GM23248 (cell line): ENCODE data around the gene WNT5B. TPM values are rescaled to one million over a fixed set of nuclear protein-coding genes. Genes with fewer than 3 reads are reported as not detected.

Source experiments
- DNase-seq: peaks from one replicate; pipeline ENCODE4 v3.0.0-alpha.2; 2015
- H2AFZ ChIP-seq: fragments of 200-600 bp; sonication (generic); 2 replicates; pipeline ENCODE4 v1.6.1; 2016; ENCODE audit warnings: antibody characterized with exemption
- H3F3A ChIP-seq: fragments of 200-600 bp; sonication (generic); 2 replicates; pipeline ENCODE4 v1.6.1; 2016; ENCODE audit warnings: mild to moderate bottlenecking, antibody characterized with exemption, mixed run types; ENCODE audit not compliant: insufficient read depth
- H3K27ac ChIP-seq: fragments of 200-600 bp; sonication (generic); 2 replicates; pipeline ENCODE4 v1.5.1; 2016; ENCODE audit warnings: mild to moderate bottlenecking
- H3K27me3 ChIP-seq: fragments of 200-600 bp; sonication (generic); replicated peaks from 2 replicates; pipeline ENCODE4 v1.6.1; 2016; ENCODE audit warnings: mild to moderate bottlenecking; ENCODE audit not compliant: insufficient read depth
- H3K36me3 ChIP-seq: fragments of 200-600 bp; sonication (generic); 2 replicates; pipeline ENCODE4 v1.6.1; 2016; ENCODE audit warnings: low read depth, mild to moderate bottlenecking
- H3K4me1 ChIP-seq: fragments of 200-600 bp; sonication (generic); 2 replicates; pipeline ENCODE4 v1.6.1; 2016; ENCODE audit warnings: mild to moderate bottlenecking; ENCODE audit not compliant: insufficient read depth
- H3K4me2 ChIP-seq: fragments of 200-600 bp; sonication (generic); one replicate; pipeline ENCODE4 v1.6.1; 2016; ENCODE audit warnings: mild to moderate bottlenecking; ENCODE audit not compliant: unreplicated experiment
- H3K4me3 ChIP-seq: fragments of 200-600 bp; sonication (generic); 2 replicates; pipeline ENCODE4 v1.5.1; 2016; ENCODE audit warnings: mild to moderate bottlenecking
- H3K79me2 ChIP-seq: fragments of 200-600 bp; sonication (generic); 2 replicates; pipeline ENCODE4 v1.6.1; 2016; ENCODE audit warnings: mild to moderate bottlenecking; ENCODE audit not compliant: insufficient read depth
- H3K9ac ChIP-seq: fragments of 200-600 bp; sonication (generic); 2 replicates; pipeline ENCODE4 v1.6.1; 2016; ENCODE audit warnings: mild to moderate bottlenecking
- H3K9me2 ChIP-seq: fragments of 200-600 bp; sonication (generic); 2 replicates; pipeline ENCODE4 v1.6.1; 2016; ENCODE audit warnings: mixed run types, mild to moderate bottlenecking, moderate library complexity; ENCODE audit not compliant: insufficient read depth
- H3K9me3 ChIP-seq: fragments of 200-600 bp; sonication (generic); one replicate; pipeline ENCODE4 v1.6.1; 2017; ENCODE audit warnings: low read depth
- H4K20me1 ChIP-seq: fragments of 200-600 bp; sonication (generic); 2 replicates; pipeline ENCODE4 v1.6.0; 2016; ENCODE audit not compliant: insufficient read depth
- EZH2 ChIP-seq: fragments of 200-600 bp; sonication (generic); IDR thresholded peaks from 2 replicates; pipeline ENCODE4 v1.6.1; 2018; ENCODE audit warnings: antibody characterized with exemption, mild to moderate bottlenecking; ENCODE audit not compliant: insufficient read depth, poor library complexity, severe bottlenecking
- EZH2phosphoT487 ChIP-seq: fragments of 200-600 bp; sonication (generic); IDR thresholded peaks from 2 replicates; pipeline ENCODE4 v1.6.1; 2018; ENCODE audit warnings: antibody characterized with exemption, moderate library complexity, mild to moderate bottlenecking, low read depth; ENCODE audit not compliant: insufficient read depth
- WGBS, 2 experiments: methylation state at CpG; one replicate each; pipeline ENCODE4 v1.1.6; 2015 to 2017; ENCODE audit warnings: low lambda C conversion rate in 2 of 2, low coverage in 1 of 2; ENCODE audit errors: missing lambda C conversion rate in 2 of 2; 5-methylcytosine and 5-hydroxymethylcytosine counted together
- in situ Hi-C: fragments of 300-500 bp; cut with MboI; formaldehyde crosslinking; loops from 2 replicates; pipeline ENCODE4 v1.15.0; 2020
- polyA plus RNA-seq: library from polyadenylated mRNA; unstranded; fragments of >200 nt; fragmentation: Nextera tagmentation; extraction: Ambion mirVana; gene quantifications from 2 replicates; pipeline ENCODE4 v1.2.1, GENCODE V29; 2016
- total RNA-seq: library from RNA; depleted of rRNA; stranded (reverse); fragments of >200 nt; shearing (Covaris generic); gene quantifications from 2 replicates; pipeline ENCODE4 v1.2.3, GENCODE V29; 2014

The WNT5B gene
- total and polyA plus RNA-seq, 2 experiments from 2014 or later = 50.1 to 505 TPM

DNA sequence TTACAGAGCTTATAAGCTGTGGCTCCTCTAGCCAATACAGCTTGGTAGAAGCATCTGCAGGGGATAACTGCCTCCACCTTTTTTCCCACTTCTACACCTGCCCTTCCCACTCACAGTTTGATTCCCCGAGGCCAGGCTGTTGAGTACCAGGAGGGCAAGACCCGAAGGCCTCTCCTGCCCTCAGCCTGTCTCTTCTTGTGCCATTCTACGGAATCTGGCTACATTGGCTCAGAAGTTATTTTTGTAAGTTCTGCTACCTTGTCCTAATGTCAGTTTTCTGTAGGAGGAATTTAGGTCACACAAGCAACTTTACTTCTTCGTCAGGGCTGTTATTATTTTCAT is 46.4 kb upstream of the WNT5B start:
- Histone ChIP-seq H3K4me3 (peak overlapping the region; percentile 32), H3K27me3 (no peaks in the 10 kb centered on the region), H3K27ac (peak overlapping the region; percentile 75), H3K4me2 (peak overlapping the region; percentile 87), H3K9me3 (no peaks in the 10 kb centered on the region), H3F3A (peaks cover 97% of the 10 kb centered on the region), H2AFZ (no peak overlapping the region), H3K9me2 (no peaks in the 10 kb centered on the region), H3K79me2 (peaks cover 98% of the 10 kb centered on the region), H4K20me1 (0 out of 2 replicates have a peak, but pooled peaks cover 4% of the 10 kb centered on the region), H3K9ac (peak overlapping the region; percentile 71), H3K4me1 (peaks cover 62% of the 10 kb centered on the region), H3K36me3 (no peaks in the 10 kb centered on the region)
- TF ChIP-seq EZH2 = no peak
- no peak for TF ChIP-seq EZH2phosphoT487
- in situ Hi-C loops = loop anchor here (10.0 kb wide), 1 partner anchor 468 kb away; no protein-coding TSS in a partner anchor
- 85 to 86% methylated on average over 4 of the region's 4 CpGs for WGBS, 2 experiments
- DNase-seq = no peak

- peak overlapping the region; percentile 57 for H3K4me3 ChIP-seq
- no peak for TF ChIP-seq EZH2phosphoT487
- TF ChIP-seq EZH2 = no peak
- no peak overlapping the region for H2AFZ ChIP-seq
- H3K4me2 ChIP-seq = peak overlapping the region; percentile 87
- peaks cover 66% of the 10 kb centered on the region for H3K4me1 ChIP-seq
- in situ Hi-C loops = loop anchor here (10.0 kb wide), 1 partner anchor 469 kb away; no protein-coding TSS in a partner anchor
- DNase-seq = peak; percentile 93
- H3K79me2 ChIP-seq = peaks cover 98% of the 10 kb centered on the region
- peak overlapping the region; percentile 71 for H3K9ac ChIP-seq
- no peaks in the 10 kb centered on the region for H3K9me2 ChIP-seq
- H3K36me3 ChIP-seq = no peaks in the 10 kb centered on the region
- peaks cover 99% of the 10 kb centered on the region for H3F3A ChIP-seq
- WGBS, 2 experiments = 1 to 2% methylated on average over 6 of the region's 6 CpGs
- peak overlapping the region; percentile 75 for H3K27ac ChIP-seq
- H4K20me1 ChIP-seq = peaks cover 7% of the 10 kb centered on the region; the same call in 1 of the 2 replicates
- H3K27me3 ChIP-seq = no peaks in the 10 kb centered on the region
- no peaks in the 10 kb centered on the region for H3K9me3 ChIP-seq
These were observed 45.5 kb upstream of the WNT5B start for GRCh38 chr12:1583421-1584078.

GRCh38 chr12:1584326-1584725 is 44.7 kb upstream of the WNT5B start:
- Histone ChIP-seq H3K79me2 (peaks cover 98% of the 10 kb centered on the region), H3K4me2 (no peak overlapping the region), H3F3A (peaks cover 92% of the 10 kb centered on the region), H2AFZ (no peak overlapping the region), H3K27me3 (no peaks in the 10 kb centered on the region), H4K20me1 (peaks cover 7% of the 10 kb centered on the region; the same call in 1 of the 2 replicates), H3K4me3 (no peak overlapping the region), H3K9ac (no peak overlapping the region), H3K9me2 (no peaks in the 10 kb centered on the region), H3K9me3 (no peaks in the 10 kb centered on the region), H3K27ac (no peak overlapping the region), H3K36me3 (no peaks in the 10 kb centered on the region), H3K4me1 (peaks cover 65% of the 10 kb centered on the region)
- 95 to 98% methylated on average over 4 of the region's 4 CpGs for WGBS, 2 experiments
- no peak for TF ChIP-seq EZH2phosphoT487
- TF ChIP-seq EZH2 = no peak
- in situ Hi-C loops = loop anchor here (10.0 kb wide), 1 partner anchor 470 kb away; no protein-coding TSS in a partner anchor
- no peak for DNase-seq

- in situ Hi-C loops = loop anchor here (10.0 kb wide), 1 partner anchor 473 kb away; no protein-coding TSS in a partner anchor
These were observed 41.0 kb upstream of the WNT5B start for GRCh38 chr12:1587927-1588574.

More at GRCh38 chr12:1587927-1588574, 41.0 kb upstream of the WNT5B start:
- Histone ChIP-seq H3K27ac (peak overlapping the region; percentile 13; the same call in 1 of the 2 replicates), H3K9ac (no peak overlapping the region), H3K27me3 (no peaks in the 10 kb centered on the region), H3K79me2 (peaks cover 99% of the 10 kb centered on the region), H3K36me3 (no peaks in the 10 kb centered on the region), H3K9me2 (no peaks in the 10 kb centered on the region), H3K4me1 (peaks cover 54% of the 10 kb centered on the region), H3K4me2 (peak overlapping the region; percentile 8), H3K4me3 (no peak overlapping the region), H4K20me1 (peaks cover 7% of the 10 kb centered on the region; the same call in 1 of the 2 replicates), H3K9me3 (no peaks in the 10 kb centered on the region), H2AFZ (no peak overlapping the region), H3F3A (peaks cover 86% of the 10 kb centered on the region)
- 67 to 70% methylated on average over 5 of the region's 5 CpGs for WGBS, 2 experiments
- no peak for TF ChIP-seq EZH2
- TF ChIP-seq EZH2phosphoT487 = no peak
- no peak for DNase-seq
